ENCODE data around the gene TMEM185B.
"Not testable (repeated sequence)": the region's sequence is repeated elsewhere in the genome, so short reads cannot be mapped to it uniquely, and the experiment has no call there.

TMEM185B gene

DNA sequence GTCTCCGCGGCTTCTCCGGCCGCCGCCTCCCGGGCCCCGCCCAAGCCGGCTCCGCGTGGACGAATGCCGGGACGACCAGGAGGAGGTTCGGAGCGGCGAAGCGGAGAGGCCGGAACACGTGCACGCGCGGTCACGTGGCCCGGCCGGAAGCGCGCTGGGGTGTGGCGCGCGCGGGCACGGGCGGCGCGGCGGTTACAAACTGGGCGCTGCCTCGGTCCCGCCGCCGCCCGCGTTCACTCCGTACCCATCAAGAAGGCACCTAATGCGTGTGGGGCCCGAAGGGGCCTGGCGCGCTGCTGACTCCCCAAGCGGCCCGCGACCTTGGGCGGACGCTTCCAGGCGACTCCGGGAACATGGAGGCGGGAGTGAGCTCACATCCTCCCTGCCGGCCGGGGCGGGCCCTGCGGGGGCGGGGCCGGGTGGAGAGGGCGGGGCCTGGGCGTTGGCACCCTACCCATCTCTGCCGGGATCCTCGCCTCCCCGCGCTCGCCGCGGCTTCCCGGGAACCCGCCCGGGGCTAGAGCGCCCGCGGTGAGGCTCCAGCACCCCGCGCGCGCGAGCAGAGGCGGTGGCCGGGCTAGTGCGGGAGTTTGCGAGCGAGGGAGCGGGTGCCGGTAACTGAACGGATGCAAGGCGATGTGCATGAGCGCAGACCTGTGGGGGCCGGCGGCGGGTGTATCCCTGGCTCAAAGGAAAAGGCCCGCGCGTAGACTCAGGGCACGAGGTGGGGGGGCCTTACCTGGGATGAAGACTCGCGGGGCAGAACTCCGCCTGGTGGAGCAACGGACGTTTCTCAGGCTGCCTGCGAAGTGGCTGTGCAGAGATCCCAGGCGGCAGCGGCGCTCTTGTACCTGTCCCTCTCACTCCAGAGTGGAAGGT, at the start of gene TMEM185B:
TMEM185B (minus strand) TSS at position 367 of the 879 bp plus-strand sequence. CDS start 424 bp downstream, outside the sequence.
- peak; percentile 61 to 87 for DNase-seq

GRCh38 chr2:120271711-120272379, 48.6 kb upstream of the TMEM185B start:
- DNase-seq, result no peak

DNA sequence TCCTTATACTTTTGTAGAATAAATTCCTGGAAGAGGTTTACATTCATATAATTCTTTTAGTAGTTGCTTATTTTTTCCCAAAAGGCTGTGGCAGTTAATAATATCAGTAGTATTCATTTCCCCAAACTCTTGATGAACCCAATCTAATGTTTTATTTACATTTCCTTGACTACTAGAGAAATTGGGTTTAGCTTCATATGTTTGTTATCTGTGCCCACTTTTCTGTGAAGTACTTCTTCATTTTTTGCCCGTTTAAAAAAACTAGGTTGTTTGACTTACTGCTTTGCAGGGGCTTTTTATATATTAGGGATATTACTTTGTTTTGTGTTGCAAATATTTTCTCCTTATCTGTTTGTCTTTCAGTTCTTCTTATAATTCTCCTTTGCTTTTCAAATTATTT, 46.6 kb upstream of the TMEM185B start:
- DNase-seq, result no peak

DNA sequence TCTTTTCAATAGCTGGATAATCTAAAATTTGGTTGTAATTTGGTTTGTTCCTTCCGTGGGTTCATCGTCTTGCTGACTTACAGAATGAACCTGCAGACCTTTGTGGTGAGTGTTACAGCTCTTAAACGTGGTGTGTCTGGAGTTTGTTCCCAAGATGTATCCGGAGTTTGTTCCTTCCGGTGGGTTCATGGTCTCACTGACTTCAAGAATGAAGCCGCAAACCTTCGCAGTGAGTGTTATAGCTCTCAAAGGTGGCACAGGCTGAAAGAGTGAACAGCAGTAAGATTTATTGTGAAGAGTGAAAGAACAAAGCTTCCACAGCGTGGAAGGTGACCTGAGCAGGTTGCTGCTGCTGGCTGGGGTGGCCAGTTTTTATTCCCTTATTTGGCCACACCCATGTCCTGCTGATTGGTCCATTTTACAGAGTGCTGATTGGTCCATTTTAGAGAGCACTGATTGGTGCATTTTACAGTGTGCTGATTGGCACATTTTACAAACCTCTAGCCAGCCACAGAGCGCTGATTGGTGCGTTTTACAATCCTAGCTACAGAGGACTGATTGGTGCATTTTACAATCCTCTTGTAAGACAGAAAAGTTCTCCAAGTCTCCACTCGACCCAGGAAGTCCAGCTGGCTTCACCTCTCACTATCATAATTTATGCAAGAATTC, 46.0 kb upstream of the TMEM185B start:
- DNase-seq, result no peak

DNA sequence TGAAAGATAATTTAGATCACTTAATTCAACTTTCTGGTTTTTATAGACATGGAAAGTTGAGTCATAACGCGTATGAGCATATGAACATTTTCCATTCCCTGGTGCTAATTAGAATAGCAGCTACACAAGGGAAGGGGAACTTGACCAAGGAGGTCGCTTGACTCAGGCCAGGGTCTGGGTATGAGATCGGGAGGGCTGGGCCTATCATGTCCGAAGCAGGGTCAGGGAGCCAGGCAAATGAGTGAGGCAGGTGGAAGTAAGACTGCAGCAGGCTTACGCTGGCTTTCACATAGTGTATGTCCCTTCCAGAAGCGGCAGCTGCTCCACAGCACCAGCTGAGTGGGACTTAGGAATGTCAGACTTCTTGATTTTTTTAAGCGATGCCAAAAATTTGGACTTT, 44.1 kb upstream of the TMEM185B start:
- no peak for DNase-seq

DNA sequence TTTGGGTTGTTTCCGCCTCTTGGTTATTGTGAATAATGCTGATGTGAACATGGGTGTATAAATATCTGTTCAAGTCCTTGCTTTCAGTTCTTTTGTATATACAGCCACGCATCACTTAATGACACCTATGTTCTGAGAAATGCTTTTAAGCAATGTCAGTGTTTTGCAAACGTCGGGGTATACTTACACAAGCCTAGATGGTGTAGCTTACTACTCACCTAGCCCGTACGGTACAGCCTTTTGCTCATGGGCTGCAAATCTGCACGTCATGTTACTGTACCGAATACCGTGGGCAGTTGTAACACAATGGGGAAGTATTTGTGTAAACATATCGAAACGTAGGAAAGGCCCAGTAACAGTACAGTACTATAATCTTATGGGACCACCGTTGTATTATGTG, 41.8 kb upstream of the TMEM185B start:
- no peak for DNase-seq

DNA sequence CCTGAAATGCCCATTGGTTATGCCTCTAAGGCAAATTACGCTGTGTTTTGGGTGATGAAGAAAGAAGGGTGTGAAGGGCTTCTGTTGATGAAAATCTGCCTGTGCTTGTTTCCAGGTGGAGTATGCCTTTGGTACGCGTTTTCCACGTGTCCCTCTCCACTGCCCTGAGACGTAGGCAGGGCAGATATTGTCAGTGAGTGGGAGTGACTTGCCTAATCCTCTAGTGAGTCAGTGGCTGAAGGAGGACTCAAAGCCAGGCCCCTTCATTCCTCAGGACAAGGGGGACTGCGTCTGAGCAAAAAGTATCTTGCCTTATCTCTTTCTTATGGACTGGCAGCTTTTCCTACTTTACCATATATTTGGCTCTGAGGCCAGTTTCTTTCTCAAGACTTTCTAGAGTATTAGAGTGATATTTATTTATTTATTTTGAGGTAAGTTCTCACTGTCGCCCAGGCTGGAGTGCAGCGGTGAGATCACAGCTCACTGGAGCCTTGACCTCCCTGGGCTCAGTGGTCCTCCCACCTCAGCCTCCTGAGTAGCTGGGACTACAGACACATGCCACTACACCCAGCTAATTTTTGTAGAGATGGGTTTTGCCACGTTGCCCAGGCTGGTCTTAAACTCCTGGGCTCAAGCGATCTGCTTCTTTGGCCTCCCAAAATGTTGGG, 39.7 kb upstream of the TMEM185B start:
- no peak for DNase-seq

DNA sequence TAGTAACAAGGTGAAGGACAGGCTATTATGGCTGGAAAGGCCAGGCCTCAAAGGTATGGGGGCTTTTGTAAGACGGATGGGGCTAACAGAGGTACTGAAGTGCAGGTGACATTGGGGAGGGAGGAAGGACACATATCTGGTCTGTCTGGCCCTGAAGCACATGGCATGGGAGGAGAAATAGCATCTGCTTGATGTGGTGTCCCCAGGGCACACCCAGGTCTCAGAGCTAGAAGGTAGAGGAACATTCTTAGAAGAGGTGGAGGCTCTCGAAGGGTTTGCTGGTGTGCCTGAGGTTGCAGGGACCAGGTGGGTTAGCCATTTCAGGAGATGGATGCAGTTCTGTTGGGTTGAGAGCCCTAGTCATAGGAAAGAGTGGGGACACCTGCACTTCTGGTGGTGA, 39.0 kb upstream of the TMEM185B start:
- no peak for DNase-seq

GRCh38 chr2:120261387-120262006, 38.3 kb upstream of the TMEM185B start:
- no peak for DNase-seq

DNA sequence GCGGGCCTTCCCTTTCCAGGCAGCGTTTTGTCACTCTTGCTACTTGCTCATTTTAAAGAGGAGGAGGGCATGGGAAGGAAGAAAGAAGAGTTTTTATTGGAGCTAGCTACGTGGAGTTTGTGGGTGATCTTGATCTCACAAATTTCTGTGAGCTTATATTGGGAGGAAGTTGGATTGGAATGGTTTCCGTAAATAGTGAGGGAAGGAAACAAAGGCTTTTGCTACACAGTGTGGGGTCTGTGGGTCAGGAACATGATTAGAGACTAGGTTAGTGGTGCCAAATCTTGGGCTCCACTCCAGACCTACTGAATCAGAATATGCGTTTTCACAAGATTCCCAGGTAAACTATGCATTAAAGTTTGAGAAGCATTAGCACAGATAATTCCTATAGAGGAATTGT, 37.5 kb upstream of the TMEM185B start:
- no peak for DNase-seq

DNA sequence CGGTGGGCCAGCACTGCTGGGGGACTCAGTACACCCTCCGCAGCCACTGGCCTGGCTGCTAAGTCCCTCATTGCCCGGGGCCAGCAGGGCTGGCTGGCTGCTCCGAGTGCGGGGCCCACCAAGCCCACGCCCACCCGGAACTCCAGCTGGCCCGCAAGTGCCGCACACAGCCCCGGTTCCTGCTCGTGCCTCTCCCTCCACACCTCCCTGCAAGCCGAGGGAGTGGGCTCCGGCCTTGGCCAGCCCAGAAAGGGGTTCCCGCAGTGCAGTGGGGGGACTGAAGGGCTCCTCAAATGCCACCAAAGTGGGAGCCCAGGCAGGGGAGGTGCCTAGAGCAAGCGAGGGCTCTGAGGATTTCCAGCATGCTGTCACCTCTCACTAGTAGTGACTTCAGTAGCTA, 36.7 kb upstream of the TMEM185B start:
- DNase-seq, result not testable (repeated sequence)

GRCh38 chr2:120258196-120258595, 35.0 kb upstream of the TMEM185B start:
- no peak for DNase-seq

- DNase-seq, result no peak
Measured at GRCh38 chr2:120257522-120257921, 34.3 kb upstream of the TMEM185B start.

GRCh38 chr2:120256651-120257000, 33.4 kb upstream of the TMEM185B start:
- DNase-seq, result no peak

DNA sequence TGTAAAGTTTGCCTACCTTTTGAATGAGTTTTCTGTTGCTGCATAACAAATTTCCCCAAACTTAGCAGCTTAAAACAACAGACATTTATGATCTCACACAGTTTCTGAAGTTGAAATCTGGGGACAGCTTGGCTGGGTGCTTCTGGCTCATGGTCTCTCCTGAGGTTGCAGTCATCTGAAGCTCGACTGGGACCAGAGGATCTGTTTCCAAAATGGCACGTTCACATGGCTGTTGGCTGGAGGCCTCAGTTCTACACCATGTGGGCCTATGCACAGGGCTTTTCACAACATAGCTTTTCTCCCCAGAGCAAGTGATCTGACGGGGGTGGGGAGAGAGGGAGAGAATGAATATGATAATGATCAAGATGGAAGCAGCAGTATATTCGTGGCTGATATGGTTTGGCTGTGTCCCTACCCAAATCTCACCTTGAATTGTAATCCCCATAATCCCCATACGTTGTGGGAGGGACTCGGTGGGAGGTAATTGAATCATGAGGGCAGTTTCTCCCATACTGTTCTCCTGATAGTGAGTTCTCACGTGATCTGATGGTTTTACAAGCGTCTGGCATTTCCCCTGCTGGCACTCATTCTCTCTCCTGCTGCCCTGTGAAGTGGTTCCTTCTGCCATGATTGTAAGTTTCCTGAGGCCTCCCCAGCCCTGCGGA, 32.9 kb upstream of the TMEM185B start:
- DNase-seq, result no peak

DNA sequence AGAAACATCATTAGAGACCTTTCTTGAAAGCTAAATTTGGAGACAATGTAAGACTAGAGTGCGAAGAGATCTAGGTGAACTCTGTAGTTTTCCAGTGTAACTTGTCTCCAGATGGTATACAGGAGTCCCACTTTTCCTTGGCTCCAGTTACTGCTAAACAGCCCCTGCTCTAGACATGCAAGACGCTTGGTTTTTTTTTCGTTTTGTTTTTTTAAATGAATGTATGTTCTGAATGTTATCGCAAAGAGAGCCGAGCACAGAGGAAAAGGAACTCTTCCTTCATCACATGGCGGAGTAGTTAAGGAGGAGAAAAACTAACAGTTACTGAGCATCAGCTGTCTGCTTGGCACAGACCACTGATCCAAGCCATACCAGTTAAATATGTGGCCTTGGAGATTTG, 31.9 kb upstream of the TMEM185B start:
- DNase-seq, result no peak

DNA sequence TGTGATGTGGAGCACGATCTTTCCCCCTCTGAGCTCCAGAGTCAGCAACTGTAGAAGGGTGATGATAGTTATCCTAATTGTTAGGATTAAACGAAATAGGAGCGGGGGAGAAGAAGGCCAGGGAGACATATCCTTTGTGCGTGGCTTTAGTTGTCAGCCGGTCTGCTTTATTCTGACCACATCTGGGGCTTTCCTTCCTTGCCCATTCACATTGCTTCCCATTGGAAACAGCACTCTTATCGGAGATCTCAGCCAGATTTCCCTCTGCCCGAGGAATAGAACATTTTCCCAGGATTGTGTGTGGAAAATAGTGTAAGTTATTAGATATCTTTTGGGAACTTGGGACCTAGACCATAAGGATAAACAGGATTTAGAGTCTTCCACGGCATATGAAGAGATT, 31.0 kb upstream of the TMEM185B start:
- no peak for DNase-seq

- DNase-seq, result peak; percentile 61 to 75
Measured at GRCh38 chr2:120253021-120253882, 30.1 kb upstream of the TMEM185B start.

DNA sequence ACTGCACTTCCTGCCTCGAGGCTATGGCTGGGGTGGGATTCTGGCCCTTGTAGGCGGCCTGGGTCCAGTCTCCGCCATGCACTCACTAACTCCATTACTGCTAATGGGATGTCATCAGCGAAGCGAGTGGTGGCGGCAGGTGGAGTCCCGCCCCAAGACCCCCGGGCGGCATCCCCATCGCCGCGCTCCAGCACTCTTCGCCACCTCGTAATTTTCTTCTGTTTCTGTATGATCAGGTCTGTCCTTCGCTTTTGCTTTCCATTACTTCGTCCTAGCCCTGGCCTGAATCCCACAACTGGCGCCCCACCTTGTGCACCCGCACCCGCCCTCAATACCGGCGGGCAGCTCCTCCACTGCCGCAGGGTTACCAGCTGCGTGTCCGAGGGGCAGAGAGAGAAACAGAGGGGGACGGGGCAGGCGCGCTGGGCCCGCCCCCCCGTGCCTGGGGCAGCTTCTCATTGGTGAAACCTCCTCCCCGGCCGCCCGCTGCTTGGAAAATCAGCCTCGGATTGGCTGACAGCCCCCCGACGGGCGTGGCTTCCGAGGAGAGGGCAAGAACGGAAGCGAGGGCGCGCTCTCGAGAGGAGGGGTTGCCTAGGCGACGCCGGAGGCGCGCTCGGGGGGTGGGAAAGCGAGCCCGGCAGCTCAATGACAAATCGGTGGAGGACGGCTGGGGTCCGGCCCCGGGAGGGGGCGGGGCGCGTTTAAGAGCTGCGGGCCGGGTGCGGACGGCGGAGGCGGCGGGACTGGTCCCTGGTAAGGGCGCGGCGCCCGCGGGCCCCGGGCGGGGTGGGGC, 29.2 kb upstream of the TMEM185B start, which contains the start of gene RALB:
RALB (plus strand) TSS at position 628 of the 796 bp plus-strand sequence. CDS start 25,813 bp downstream, outside the sequence.
- peak; percentile 98 to 100 for DNase-seq

DNA sequence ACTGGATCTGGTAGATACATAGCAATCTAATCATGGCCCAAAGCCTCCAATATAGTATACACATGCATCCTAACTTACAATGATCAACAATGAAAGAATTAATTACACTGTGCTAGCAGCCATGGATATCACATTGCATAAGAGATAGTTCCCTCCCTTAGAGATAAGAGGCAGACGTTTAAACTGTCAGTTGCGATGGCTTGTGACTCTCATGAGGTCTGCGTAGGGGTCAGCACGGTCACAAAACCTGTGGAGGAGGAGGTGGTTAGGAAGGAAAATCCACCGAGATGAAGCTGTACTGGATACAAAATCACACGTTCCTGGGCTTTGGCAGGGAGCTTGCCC, 28.7 kb upstream of the TMEM185B start:
- no peak for DNase-seq

Data from hippocampal formation (tissue), 2 donors.